A673 (cell line): ENCODE measurements around the gene LRFN5. TPM values are rescaled to one million over a fixed set of nuclear protein-coding genes. Genes with fewer than 3 reads are reported as not detected.

Experiments
- BruUV-seq: library from RNA; stranded (reverse); fragments of 400-500 nt; replicated peaks from 2 replicates; lab custom pipeline; 2021; lab: Mats Ljungman, UMichigan
- CTCF ChIA-PET: fragments of 300-600 bp; sonication (Branson Sonifier 250); formaldehyde crosslinking; loops from one replicate; lab custom pipeline; 2022; ENCODE audit warnings: antibody characterized with exemption; lab: Charles Lee
- POLR2A ChIA-PET: fragments of 300-600 bp; sonication (Branson Sonifier 250); formaldehyde crosslinking; loops from one replicate; lab custom pipeline; 2022; ENCODE audit warnings: antibody characterized with exemption; ENCODE audit not compliant: low non-redundant PET; lab: Charles Lee
- DNase-seq: peaks from one replicate; pipeline ENCODE4 v3.0.0-alpha.2; 2015; ENCODE audit warnings: low spot score
- H3K27ac ChIP-seq: fragments of 200-600 bp; sonication (generic); 2 replicates; pipeline ENCODE4 v1.5.1; 2016; ENCODE audit warnings: mixed run types, low read depth, mild to moderate bottlenecking, mixed read lengths, antibody characterized with exemption, low read length; ENCODE audit not compliant: poor library complexity, severe bottlenecking
- H3K27me3 ChIP-seq: fragments of 200-600 bp; sonication (generic); replicated peaks from 2 replicates; pipeline ENCODE4 v1.6.1; 2017; ENCODE audit warnings: mixed run types, low read depth, mild to moderate bottlenecking, mixed read lengths, antibody characterized with exemption, low read length; ENCODE audit not compliant: insufficient read depth, poor library complexity
- H3K36me3 ChIP-seq: fragments of 200-600 bp; sonication (generic); 2 replicates; pipeline ENCODE4 v1.6.1; 2016; ENCODE audit warnings: mixed run types, mild to moderate bottlenecking, mixed read lengths, antibody characterized with exemption, low read length; ENCODE audit not compliant: insufficient read depth, poor library complexity, severe bottlenecking
- H3K4me1 ChIP-seq: fragments of 200-600 bp; sonication (generic); 2 replicates; pipeline ENCODE4 v1.6.1; 2017; ENCODE audit warnings: mixed run types, mild to moderate bottlenecking, mixed read lengths, antibody characterized with exemption, low read length; ENCODE audit not compliant: insufficient read depth, poor library complexity, severe bottlenecking
- H3K4me3 ChIP-seq: fragments of 200-600 bp; sonication (generic); 2 replicates; pipeline ENCODE4 v1.5.1; 2016; ENCODE audit warnings: low read depth, mixed run types, mild to moderate bottlenecking, mixed read lengths, low read length; ENCODE audit not compliant: poor library complexity, severe bottlenecking
- H3K9me3 ChIP-seq: fragments of 200-600 bp; sonication (generic); 2 replicates; pipeline ENCODE4 v1.6.1; 2016; ENCODE audit warnings: mixed run types, low read depth, mild to moderate bottlenecking, mixed read lengths, antibody characterized with exemption, low read length; ENCODE audit not compliant: poor library complexity, severe bottlenecking
- CTCF ChIP-seq: fragments of 300-800, 200-600 bp; sonication (generic); conservative IDR thresholded peaks from 2 replicates; pipeline ENCODE4 v1.5.1; 2017; ENCODE audit warnings: low read depth, mild to moderate bottlenecking, antibody characterized with exemption, low read length, moderate library complexity, mixed read lengths
- EZH2 ChIP-seq: fragments of 200-600 bp; sonication (generic); IDR thresholded peaks from 2 replicates; pipeline ENCODE4 v1.6.1; 2017; ENCODE audit warnings: borderline replicate concordance, low read depth, mild to moderate bottlenecking, mixed read lengths, antibody characterized with exemption, low read length; ENCODE audit not compliant: poor library complexity, severe bottlenecking
- intact Hi-C: fragments of 100-400 bp; cut with micrococcal nuclease; formaldehyde crosslinking; loops from one replicate; pipeline ENCODE4 v1.10.0; 2022; ENCODE audit not compliant: unreplicated experiment
- total RNA-seq: library from RNA; stranded (reverse); gene quantifications from 2 replicates; pipeline ENCODE4 v1.2.3, GENCODE V29; 2021

Gene LRFN5
- total RNA-seq, 1 experiment from 2014 or later = 51.3 TPM

GRCh38 chr14:41806366-41806975 lies 199.8 kb downstream of the LRFN5 start:
- intact Hi-C loops = no loop called here
- Histone ChIP-seq H3K4me1 (peaks cover 30% of the 10 kb centered on the region), H3K27me3 (no peaks in the 10 kb centered on the region), H3K4me3 (no peak overlapping the region), H3K9me3 (peaks cover 7% of the 10 kb centered on the region), H3K36me3 (no peaks in the 10 kb centered on the region), H3K27ac (peak overlapping the region; percentile 82)
- CTCF ChIA-PET = no interaction called here
- BruUV-seq = no TSS peak
- POLR2A ChIA-PET = interaction anchor here (0.7 to 1.1 kb wide), 3 partner anchors 24 to 247 kb away, joined by 3 to 6 read pairs (median 3); partner anchors contain the start of gene LRFN5
- DNase-seq = no peak
- TF ChIP-seq CTCF = no peak
- no peak for TF ChIP-seq EZH2

- Histone ChIP-seq H3K4me1 (peaks cover 30% of the 10 kb centered on the region), H3K36me3 (no peaks in the 10 kb centered on the region), H3K27ac (no peak overlapping the region), H3K9me3 (peaks cover 4% of the 10 kb centered on the region), H3K4me3 (no peak overlapping the region), H3K27me3 (no peaks in the 10 kb centered on the region)
- DNase-seq = no peak
- intact Hi-C loops = no loop called here
- no TSS peak for BruUV-seq
- ChIA-PET POLR2A (no interaction called here), CTCF (no interaction called here)
- no peak for TF ChIP-seq CTCF
- no peak for TF ChIP-seq EZH2
These were observed 203.7 kb downstream of the LRFN5 start for GRCh38 chr14:41810362-41810761.

GRCh38 chr14:41817626-41818025 lies 210.9 kb downstream of the LRFN5 start:
- CTCF ChIA-PET = no interaction called here
- peaks cover 4% of the 10 kb centered on the region for H3K9me3 ChIP-seq
- DNase-seq = peak; percentile 80
- POLR2A ChIA-PET = interaction anchor here (0.6 to 0.7 kb wide), 2 partner anchors 9 to 73 kb away, joined by 3 read pairs; no protein-coding TSS in a partner anchor
- no peaks in the 10 kb centered on the region for H3K27me3 ChIP-seq
- intact Hi-C loops = loop anchor here (5.0 kb wide), 1 partner anchor 55 kb away; no protein-coding TSS in a partner anchor
- TSS peak; percentile 26 for BruUV-seq
- peak overlapping the region; percentile 57 for H3K27ac ChIP-seq
- H3K36me3 ChIP-seq = no peaks in the 10 kb centered on the region
- no peak overlapping the region for H3K4me3 ChIP-seq
- no peak for TF ChIP-seq CTCF
- TF ChIP-seq EZH2 = no peak
- peaks cover 25% of the 10 kb centered on the region for H3K4me1 ChIP-seq
